Skin of body (tissue), 3 donors: ENCODE measurements around the gene TRIM28. TPM values are rescaled to one million over a fixed set of nuclear protein-coding genes. Genes with fewer than 3 reads are reported as not detected.
"Not testable (repeated sequence)": the region's sequence is repeated elsewhere in the genome, so short reads cannot be mapped to it uniquely, and the experiment has no call there.

Experiments
- DNase-seq: peaks from one replicate; lab custom pipeline; 2025; lab: John Stamatoyannopoulos, UW
- small RNA-seq: library from RNA; depleted of rRNA; stranded (forward); fragments of <200 nt; gene quantifications from one replicate; pipeline ENCODE3, GENCODE V24; 2014; ENCODE audit warnings: low replicate concordance
- total RNA-seq: library from RNA; depleted of rRNA; stranded (reverse); fragments of >200 nt; gene quantifications from one replicate; pipeline ENCODE4 v1.2.3, GENCODE V29; 2014

TRIM28 gene
- total RNA-seq, 1 donor from 2014 or later: 214 TPM

DNA sequence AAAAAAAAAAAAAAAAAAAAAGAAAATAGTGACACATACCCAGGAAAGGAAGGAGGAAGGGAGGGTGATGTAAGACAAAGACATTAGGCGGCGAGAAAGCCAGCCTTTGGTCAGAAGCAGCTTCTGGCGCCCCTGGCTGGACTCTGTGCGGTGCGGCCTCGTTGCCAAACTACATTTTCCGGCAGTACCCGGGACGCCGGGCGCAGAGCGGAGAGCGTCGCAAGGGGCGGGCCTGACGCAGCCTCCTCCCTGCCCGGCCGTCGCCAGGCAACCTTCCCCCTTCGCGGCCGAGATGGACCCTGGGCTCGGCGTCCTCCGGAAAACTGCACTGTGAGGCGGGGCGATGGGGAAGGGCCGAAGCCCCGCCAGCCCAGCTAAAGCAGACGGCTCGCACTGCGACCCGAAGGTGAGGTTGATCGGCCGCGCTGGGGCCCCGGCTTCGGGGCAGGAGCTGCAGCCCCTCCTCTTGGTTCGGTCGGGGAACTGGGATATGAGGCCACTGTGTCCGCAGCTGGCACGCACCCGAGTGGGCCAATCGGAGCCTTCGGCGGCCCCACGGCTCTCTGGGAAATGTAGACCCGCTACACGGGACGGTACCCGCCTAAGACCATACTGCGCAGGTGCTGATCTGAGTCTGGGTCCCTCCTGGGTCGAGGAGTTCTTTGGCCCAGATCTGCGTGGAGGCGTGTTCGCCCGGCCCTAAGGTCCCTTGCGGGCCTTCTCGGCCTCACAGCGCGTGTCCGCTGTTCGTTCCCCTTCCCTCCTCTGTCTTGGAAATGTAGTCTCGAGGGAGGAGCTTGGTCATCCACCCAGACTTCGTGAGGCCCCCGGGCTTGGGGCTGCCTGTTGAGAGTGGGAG is 31.5 kb downstream of the TRIM28 start:
- no peak for DNase-seq

DNA sequence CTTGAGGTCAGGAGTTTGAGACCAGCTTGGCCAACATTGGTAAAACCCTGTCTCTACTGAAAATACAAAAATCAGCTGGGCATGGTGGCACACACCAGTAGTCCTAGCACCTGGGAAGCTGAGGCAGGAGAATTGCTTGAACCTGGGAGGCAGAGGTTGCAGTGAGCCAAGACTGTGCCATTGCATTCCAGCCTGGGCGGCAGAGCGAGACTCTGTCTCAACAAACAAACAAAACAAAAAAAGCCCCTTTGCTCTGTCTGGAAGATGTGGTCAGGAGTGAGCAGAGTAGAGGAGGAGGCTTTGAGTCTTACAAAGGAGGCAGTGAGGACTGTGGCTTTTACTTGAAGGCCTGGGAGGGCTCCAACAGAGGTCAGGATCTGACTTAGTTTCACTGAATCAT is 33.7 kb downstream of the TRIM28 start:
- not testable (repeated sequence) for DNase-seq

DNA sequence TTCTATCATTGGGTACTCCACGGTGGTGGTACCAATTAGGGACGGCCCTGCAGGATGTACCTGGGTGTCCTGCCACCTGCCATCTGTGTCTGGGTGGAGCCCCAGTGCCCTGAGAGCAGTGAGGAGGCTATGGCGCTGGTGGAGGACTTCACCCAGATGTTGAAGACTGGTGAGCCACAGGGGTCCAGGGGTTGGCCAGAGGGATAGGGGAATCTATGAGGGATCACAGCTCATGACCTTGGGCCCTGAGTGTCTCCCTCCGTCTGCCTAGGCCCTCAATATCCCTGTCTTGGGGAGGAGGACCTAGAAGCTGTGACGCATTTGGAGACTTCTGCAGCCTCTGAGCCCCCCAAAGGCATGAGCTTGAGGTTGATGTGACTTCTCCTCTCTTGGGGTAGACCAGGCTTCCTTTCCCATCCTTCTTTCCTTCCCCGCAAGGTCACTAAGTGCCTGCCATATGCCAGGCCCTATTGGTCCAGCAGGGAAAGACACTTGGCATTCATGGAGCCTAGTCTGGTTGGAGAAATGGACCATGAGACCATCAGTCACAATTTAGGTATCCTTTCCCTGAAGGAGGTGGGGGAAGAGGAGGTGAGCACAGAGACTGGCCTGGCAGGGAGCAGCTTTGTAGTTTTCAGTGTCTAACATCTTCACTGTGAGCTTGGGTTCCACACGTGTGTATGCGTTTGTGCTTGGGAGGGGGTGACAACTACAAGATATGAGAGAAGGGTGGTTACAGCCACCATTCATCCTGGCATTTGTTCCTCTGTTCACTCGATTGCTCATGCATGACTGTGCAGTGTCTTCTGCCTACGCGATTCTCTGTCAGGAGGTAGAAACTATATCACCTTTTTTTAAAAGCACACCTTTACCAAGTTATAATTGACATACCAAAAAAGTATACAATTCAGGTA is 34.4 kb downstream of the TRIM28 start:
- no peak for DNase-seq

DNA sequence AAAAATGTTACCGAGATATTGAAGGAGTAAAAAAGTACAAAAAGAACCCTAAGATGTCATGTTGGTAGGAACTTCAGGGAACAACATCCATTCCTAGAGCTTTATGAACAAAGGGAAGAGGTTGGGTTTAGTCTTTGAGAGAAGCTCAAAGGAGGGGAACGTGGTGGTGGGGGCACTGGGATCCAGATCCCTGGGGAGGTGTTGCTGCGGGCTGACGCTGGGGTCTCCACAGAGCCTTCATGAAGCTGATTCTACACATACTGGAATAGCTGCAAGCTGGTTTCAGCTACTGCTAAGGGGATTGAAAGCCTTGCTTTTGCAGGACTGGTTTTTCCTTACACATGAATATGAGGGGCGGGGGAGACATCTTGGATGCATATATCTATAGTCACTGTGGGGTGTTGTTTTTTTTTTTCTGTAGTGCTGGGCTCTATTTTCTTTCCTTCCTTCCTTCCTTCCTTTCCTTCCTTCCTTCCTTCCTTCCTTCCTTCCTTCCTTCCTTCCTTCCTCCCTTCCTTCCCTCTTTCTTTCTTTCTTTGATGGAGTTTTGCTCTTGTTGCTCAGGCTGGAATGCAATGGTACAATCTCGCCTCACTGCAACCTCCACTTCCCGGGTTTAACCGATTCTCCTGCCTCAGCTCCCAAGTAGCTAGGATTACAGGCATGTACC is 35.7 kb downstream of the TRIM28 start:
- DNase-seq: no peak

DNA sequence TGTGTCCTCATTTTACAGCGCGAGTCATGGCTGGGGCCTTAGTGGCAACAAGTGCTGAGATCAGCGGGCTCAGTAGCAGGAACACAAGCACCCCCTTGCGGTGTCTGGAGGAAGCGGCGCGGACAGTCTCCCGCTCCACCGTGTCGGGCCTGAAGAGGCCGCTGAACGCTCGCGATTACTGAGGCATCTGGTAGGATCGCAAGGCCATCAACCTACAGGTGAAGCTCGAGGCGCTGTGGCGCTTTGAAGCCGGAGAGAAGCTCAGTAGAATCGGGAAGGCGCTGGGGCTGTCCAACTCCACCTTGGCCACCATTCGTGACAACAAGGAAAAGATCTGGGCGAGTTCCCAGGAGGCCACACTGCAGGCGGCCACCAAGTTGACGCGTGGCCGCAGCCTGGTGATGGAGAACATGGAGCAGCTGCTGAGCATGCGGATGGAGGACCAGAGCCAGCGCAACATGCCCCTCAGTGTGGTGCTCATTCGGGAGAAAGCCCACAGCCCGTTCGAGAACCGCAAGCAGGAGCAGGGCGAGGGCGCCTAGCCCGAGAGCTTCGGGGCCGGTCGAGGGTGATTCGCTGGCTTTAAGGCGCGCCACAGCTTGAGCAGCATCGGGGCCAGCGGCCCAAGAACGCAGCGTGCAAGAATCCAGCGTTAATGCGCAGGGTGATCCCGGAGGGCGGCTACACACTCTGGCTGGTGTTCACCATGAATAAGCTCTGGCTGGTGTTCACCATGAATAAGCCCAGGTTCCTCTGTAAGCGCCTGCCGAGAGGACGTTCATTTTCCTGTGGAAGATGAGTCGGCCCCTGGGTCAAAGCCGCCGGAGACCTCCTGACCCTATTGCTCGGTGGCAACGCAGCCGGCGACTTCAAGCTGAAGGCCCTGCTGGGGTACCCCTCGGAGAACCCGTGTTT is 37.6 kb downstream of the TRIM28 start:
- DNase-seq: no peak

DNA sequence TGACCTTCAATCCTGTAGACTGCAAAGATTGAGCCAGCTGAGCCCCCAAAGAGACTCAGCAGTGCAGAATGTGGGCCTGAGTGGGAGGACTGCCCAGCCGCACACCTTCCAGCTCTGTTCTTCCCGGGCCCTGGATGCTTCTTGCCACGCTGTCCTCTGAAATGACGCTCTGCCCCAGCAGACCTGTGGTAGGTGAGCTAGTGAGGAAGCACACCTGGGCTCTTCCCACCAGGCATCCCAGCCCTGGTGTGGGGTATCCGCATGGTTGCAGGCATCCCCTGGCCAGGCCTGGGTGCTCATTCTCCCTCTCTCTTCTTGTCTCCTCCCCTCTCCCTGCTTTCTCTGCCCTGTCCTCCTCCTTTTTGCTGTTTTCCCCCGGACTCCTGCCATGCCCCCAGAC is 39.1 kb downstream of the TRIM28 start:
- DNase-seq: no peak

DNA sequence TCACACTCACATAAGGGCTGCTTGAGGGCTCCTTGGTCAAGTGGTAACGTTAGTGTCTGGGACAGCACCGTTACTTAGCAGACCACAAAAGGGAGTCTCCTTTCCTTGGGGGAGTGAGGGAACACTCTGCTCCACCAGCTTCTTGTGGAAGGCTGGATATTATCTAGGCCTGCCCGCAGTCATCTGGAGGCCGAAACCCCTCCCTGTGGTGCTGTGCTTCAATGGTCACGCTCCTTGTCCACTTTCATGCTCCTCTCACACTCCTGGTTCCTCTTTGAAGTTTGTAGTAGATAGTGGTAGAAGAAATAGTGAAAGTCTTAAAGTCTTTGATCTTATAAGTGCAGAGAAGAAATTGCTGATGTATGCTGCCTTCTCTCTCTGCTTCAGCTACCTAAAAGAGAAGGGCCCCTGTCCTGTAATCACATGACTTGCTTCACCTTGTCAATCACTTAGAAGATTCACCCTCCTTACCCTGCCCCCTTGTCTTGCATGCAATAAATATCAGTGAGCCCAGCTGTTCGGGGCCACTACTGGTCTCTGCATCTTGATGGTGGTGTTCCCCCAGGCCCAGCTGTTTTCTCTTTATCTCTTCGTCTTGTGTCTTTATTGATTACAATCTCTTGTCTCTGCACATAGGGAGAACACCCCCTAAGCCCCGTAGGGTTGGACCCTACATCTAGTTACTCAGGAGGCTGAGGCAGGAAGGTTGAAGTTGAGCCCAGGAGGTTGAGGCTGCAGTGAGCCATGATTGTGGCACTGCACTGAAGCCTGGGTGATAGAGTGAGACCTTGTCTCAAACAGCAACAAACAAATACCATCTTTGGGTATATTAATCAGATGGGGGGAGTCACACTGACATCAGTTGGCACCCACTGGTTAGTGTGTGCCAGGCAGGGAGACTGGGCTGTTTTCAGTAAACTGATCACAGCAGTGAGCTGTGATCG is 40.9 kb downstream of the TRIM28 start:
- no peak for DNase-seq

DNA sequence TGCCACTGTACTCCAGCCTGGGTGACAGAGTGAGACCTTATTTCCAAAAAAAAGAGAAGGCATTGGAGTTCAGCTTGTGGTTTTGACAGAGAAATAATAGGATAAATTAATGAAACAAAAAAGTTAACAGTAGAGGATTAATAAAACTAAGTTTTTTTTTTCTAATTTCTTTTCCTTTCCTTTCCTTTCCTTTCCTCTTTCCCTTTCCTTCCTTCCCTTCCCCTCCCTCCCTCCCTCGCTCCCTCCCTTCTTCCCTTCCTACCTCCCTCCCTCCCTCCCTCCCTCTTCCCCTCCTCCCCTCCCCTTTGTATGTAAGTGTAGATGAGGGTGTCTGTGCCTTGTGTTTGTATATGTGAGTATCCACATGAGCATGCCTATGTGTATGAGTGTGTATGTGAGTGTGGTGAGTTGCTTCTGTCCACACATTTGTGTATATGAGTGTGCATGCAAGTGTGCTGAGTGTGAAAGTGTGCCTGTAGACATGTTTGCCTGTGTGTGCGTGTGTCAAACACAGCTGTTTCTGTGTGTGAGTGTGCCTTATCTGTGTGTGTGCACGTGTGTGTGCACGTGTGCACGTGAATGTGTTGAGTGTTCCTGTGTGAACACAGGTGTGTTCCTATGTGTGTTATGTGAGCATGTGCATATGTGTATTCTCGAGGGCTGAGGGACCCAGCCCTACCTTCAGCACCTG is 41.7 kb downstream of the TRIM28 start:
- no peak for DNase-seq

DNA sequence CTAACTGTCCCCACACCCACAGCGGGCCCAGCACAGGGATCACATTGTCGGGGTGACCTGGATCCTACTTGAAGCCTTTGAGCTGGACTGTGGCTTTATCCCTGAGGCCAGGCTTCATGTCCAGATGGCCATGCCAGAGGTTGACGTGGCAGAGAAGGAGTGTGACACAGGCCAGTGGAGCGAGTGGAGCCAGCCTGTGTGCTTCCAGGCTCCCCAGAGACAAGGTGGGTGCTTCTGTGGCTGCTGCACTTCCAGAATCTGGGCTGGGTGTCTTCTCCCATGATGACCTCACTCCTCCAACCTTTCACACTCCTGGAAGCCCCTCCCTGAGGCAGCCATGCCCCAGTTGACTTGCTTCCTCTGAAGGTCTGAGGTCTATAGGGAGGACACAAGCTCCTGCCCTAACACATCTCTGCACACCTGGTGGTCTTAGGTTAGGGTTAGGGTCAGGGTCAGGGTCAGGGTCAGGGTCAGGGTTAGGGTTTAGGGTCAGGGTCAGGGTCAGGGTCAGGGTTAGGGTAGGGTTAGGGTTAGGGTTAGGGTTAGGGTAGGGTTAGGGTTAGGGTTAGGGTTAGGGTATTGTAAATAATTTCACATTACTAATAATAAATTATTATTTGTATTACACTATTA is 42.4 kb downstream of the TRIM28 start:
- DNase-seq: no peak

Small RNA genes within 50 kb of the gene (small RNA-seq; reads per million reads assigned to genes)
- 0.09 reads per million for gene MIR6807
- not detected for gene RN7SL525P

Other genes with a start within 250 kb of the TRIM28 start
- 38.9 TPM for gene ERVK3-1, start 238.7 kb upstream of the TRIM28 start, total RNA-seq
- 2.8 TPM for gene ZSCAN22, start 217.1 kb upstream of the TRIM28 start, total RNA-seq
- 5.1 TPM for gene A1BG, start 190.6 kb upstream of the TRIM28 start, total RNA-seq
- gene ZNF497, start 181.3 kb upstream of the TRIM28 start, total RNA-seq: 1.6 TPM
- 0.69 TPM for gene ZNF837, start 163.0 kb upstream of the TRIM28 start, total RNA-seq
- gene RPS5, start 156.8 kb upstream of the TRIM28 start, total RNA-seq: 1,739 TPM
- 0.99 TPM for gene RNF225, start 148.4 kb upstream of the TRIM28 start, total RNA-seq
- 8.4 TPM for gene ZNF584, start 135.4 kb upstream of the TRIM28 start, total RNA-seq
- 3.6 TPM for gene ZNF132, start 103.9 kb upstream of the TRIM28 start, total RNA-seq
- 5.6 TPM for gene ZNF324B, start 92.4 kb upstream of the TRIM28 start, total RNA-seq
- gene ZNF324, start 77.0 kb upstream of the TRIM28 start, total RNA-seq: 9.5 TPM
- 4.6 TPM for gene ZNF446, start 67.7 kb upstream of the TRIM28 start, total RNA-seq
- 4.4 TPM for gene SLC27A5, start 32.1 kb upstream of the TRIM28 start, total RNA-seq
- gene ZBTB45, start 24.3 kb upstream of the TRIM28 start, total RNA-seq: 3.7 TPM
- 49.3 TPM for gene CHMP2A, start 11.0 kb downstream of the TRIM28 start, total RNA-seq
- gene UBE2M, start 14.5 kb downstream of the TRIM28 start, total RNA-seq: 42.7 TPM
- gene MZF1, start 29.3 kb downstream of the TRIM28 start, total RNA-seq: 11.0 TPM